ENCODE data around the gene EXOSC10. TPM values are rescaled to one million over a fixed set of nuclear protein-coding genes. Genes with fewer than 3 reads are reported as not detected.

The EXOSC10 gene
- total RNA-seq, 1 experiment from 2014 or later = 93.1 TPM

DNA sequence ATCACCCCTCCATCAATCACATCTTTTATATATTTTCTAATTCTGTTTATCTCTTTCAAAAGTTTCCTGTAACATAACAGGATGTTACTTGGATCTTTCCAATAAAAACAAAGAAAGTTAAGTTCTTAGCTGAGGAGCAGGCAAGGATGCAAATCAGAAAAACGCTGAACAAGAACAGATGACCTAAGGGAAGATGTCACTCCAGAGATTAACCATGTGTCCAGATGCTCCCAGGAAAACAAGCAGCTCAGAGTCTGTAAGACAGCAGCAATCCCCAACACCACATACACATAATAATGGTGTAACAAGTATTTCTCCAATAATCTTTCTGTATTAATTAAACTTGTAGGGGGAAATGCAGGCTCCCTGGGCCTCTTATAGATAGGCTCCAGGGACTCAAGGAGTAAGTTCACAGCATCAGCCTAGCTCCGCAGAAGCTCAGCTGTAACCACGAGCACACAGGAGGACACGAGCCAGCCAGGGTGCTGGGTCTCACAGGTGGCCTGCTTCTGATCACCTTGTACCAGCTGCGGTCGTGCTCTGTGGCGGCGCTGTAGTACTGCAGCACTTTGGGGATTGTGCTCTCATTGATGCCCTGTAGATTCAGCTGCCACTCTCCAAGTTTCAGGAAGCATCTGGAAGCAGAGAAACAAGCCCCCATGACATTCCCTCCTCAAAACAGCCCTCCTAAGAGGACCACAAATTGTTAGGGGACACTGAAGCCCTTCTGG lies 33.1 kb upstream of the EXOSC10 start:
- in situ Hi-C loops (cut with HindIII; ENCODE audit: low pct_unique_long_range_greater_than_20kb, low sequenced_read_pairs) (loop anchor here (5.0 kb wide), 1 partner anchor 35 kb away; the partner anchor contains the start of gene EXOSC10), intact Hi-C loops (cut with micrococcal nuclease; ENCODE audit: unreplicated experiment) (no loop called here)
- no peaks in the 10 kb centered on the region for H3K27me3 ChIP-seq (ENCODE audit: control insufficient read depth, insufficient read depth, low read length)
- no TSS peak for BruUV-seq (replicated peaks)
- H3K4me1 ChIP-seq (ENCODE audit: control insufficient read depth, insufficient read depth, low read length) = peaks cover 26% of the 10 kb centered on the region
- H3K36me3 ChIP-seq (ENCODE audit: control insufficient read depth, insufficient read depth, low read length) = peaks cover 28% of the 10 kb centered on the region
- no peak for DNase-seq (ENCODE audit: low read depth, low spot score)
- POLR2A ChIA-PET = interaction anchor here (0.6 kb wide), 1 partner anchor 86 kb away, joined by 5 read pairs; no protein-coding TSS in a partner anchor
- TF ChIP-seq TCF7L2 (IDR thresholded peaks at IDR 0.05; ENCODE audit: low read depth, low read length) (no peak), SIN3A (IDR thresholded peaks at IDR 0.05; ENCODE audit: borderline replicate concordance, insufficient read depth, low read depth, low read length) (no peak), POLR2AphosphoS5 (IDR thresholded peaks at IDR 0.05; ENCODE audit: low read depth, low read length) (no peak)
- TF ChIP-seq, protein P1, sequence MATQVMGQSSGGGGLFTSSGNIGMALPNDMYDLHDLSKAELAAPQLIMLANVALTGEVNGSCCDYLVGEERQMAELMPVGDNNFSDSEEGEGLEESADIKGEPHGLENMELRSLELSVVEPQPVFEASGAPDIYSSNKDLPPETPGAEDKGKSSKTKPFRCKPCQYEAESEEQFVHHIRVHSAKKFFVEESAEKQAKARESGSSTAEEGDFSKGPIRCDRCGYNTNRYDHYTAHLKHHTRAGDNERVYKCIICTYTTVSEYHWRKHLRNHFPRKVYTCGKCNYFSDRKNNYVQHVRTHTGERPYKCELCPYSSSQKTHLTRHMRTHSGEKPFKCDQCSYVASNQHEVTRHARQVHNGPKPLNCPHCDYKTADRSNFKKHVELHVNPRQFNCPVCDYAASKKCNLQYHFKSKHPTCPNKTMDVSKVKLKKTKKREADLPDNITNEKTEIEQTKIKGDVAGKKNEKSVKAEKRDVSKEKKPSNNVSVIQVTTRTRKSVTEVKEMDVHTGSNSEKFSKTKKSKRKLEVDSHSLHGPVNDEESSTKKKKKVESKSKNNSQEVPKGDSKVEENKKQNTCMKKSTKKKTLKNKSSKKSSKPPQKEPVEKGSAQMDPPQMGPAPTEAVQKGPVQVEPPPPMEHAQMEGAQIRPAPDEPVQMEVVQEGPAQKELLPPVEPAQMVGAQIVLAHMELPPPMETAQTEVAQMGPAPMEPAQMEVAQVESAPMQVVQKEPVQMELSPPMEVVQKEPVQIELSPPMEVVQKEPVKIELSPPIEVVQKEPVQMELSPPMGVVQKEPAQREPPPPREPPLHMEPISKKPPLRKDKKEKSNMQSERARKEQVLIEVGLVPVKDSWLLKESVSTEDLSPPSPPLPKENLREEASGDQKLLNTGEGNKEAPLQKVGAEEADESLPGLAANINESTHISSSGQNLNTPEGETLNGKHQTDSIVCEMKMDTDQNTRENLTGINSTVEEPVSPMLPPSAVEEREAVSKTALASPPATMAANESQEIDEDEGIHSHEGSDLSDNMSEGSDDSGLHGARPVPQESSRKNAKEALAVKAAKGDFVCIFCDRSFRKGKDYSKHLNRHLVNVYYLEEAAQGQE (IDR thresholded peaks at IDR 0.05; ENCODE audit: insufficient read depth in 1 of 2, low read depth in 2 of 2, low read length in 1 of 2) = no peak
- TF ChIP-seq, protein P2, sequence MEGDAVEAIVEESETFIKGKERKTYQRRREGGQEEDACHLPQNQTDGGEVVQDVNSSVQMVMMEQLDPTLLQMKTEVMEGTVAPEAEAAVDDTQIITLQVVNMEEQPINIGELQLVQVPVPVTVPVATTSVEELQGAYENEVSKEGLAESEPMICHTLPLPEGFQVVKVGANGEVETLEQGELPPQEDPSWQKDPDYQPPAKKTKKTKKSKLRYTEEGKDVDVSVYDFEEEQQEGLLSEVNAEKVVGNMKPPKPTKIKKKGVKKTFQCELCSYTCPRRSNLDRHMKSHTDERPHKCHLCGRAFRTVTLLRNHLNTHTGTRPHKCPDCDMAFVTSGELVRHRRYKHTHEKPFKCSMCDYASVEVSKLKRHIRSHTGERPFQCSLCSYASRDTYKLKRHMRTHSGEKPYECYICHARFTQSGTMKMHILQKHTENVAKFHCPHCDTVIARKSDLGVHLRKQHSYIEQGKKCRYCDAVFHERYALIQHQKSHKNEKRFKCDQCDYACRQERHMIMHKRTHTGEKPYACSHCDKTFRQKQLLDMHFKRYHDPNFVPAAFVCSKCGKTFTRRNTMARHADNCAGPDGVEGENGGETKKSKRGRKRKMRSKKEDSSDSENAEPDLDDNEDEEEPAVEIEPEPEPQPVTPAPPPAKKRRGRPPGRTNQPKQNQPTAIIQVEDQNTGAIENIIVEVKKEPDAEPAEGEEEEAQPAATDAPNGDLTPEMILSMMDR (IDR thresholded peaks at IDR 0.05) = no peak
- ATAC-seq = no peak
- no peak overlapping the region for H3K4me3 ChIP-seq (ENCODE audit: low read depth in 2 of 2, low read length in 2 of 2)
- CTCF ChIA-PET = interaction anchor here (0.6 kb wide), 1 partner anchor 32 kb away, joined by 4 read pairs; no protein-coding TSS in a partner anchor
- H3K27ac ChIP-seq (ENCODE audit: low read length) = peak overlapping the region; percentile 92
- H3K9me3 ChIP-seq (ENCODE audit: control insufficient read depth, insufficient read depth, low read depth, low read length) = no peaks in the 10 kb centered on the region

DNA sequence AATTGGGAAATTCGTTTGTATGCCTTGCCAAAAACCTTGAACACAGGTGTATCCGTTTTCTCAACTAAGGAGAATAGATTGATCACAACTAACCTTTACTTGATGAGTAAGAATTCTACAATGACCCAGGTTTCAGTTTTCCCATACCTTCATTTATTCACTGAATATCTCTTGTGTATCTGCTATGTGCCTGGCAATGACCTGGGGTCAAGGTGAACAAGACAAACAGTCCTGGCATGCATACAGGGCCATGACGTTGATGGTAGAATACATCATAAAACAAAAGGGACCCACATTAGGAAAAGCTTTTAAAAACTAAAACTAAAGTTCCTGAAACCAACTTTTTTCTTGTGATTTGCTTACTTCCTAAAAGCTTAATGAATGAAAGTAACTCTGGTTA lies 32.1 kb upstream of the EXOSC10 start:
- intact Hi-C loops (cut with micrococcal nuclease; ENCODE audit: unreplicated experiment) (no loop called here), in situ Hi-C loops (cut with HindIII; ENCODE audit: low pct_unique_long_range_greater_than_20kb, low sequenced_read_pairs) (loop anchor here (5.0 kb wide), 1 partner anchor 35 kb away; the partner anchor contains the start of gene EXOSC10)
- Histone ChIP-seq H3K27ac (ENCODE audit: low read length) (peak overlapping the region; percentile 92), H3K36me3 (ENCODE audit: control insufficient read depth, insufficient read depth, low read length) (peaks cover 30% of the 10 kb centered on the region), H3K9me3 (ENCODE audit: control insufficient read depth, insufficient read depth, low read depth, low read length) (no peaks in the 10 kb centered on the region), H3K27me3 (ENCODE audit: control insufficient read depth, insufficient read depth, low read length) (no peaks in the 10 kb centered on the region), H3K4me3 (ENCODE audit: low read depth in 2 of 2, low read length in 2 of 2) (no peak overlapping the region), H3K4me1 (ENCODE audit: control insufficient read depth, insufficient read depth, low read length) (peaks cover 26% of the 10 kb centered on the region)
- no peak for ATAC-seq
- no TSS peak for BruUV-seq (replicated peaks)
- TF ChIP-seq TCF7L2 (IDR thresholded peaks at IDR 0.05; ENCODE audit: low read depth, low read length) (no peak), SIN3A (IDR thresholded peaks at IDR 0.05; ENCODE audit: borderline replicate concordance, insufficient read depth, low read depth, low read length) (no peak)
- TF ChIP-seq, protein P1 (IDR thresholded peaks at IDR 0.05; ENCODE audit: insufficient read depth in 1 of 2, low read depth in 2 of 2, low read length in 1 of 2) = no peak
- TF ChIP-seq, protein P2 (IDR thresholded peaks at IDR 0.05) = no peak
- ChIA-PET POLR2A (no interaction called here), CTCF (interaction anchor here (0.6 kb wide), 1 partner anchor 31 kb away, joined by 4 read pairs; no protein-coding TSS in a partner anchor)
- DNase-seq (ENCODE audit: low read depth, low spot score) = no peak
